ENCODE results near the gene PSMC3IP.
"Not testable (repeated sequence)": the region's sequence is repeated elsewhere in the genome, so short reads cannot be mapped to it uniquely, and the experiment has no call there.

The PSMC3IP gene

GRCh38 chr17:42553161-42553818 is 24.2 kb downstream of the PSMC3IP start:
- H3K27ac Mint-ChIP-seq, result peak overlapping the region in 2 of 3 experiments; percentile 61 to 96
- H3K27me3 Mint-ChIP-seq (ENCODE audit: low read depth), result peaks cover 7% of the 10 kb centered on the region
- H3K9me3 Mint-ChIP-seq, result no peaks in the 10 kb centered on the region
- H3K4me3 Mint-ChIP-seq, result peak overlapping the region; percentile 94 to 97 (median 96)
- peaks cover 26% of the 10 kb centered on the region for H3K4me1 Mint-ChIP-seq
- no peak for TF ChIP-seq CTCF (IDR thresholded peaks at IDR 0.05; ENCODE audit: unreplicated experiment in 3 of 3)
- no peaks in the 10 kb centered on the region for H3K36me3 Mint-ChIP-seq (ENCODE audit: low read depth)

GRCh38 chr17:42552736-42553135 is 24.8 kb downstream of the PSMC3IP start, which contains the start of gene HSD17B1:
Gene HSD17B1 (plus strand): TSS chr17:42552923. CDS start chr17:42552934, 11 bp downstream.
- not testable (repeated sequence) for H3K36me3 Mint-ChIP-seq (ENCODE audit: low read depth); H3K27me3 Mint-ChIP-seq (ENCODE audit: low read depth); H3K9me3 Mint-ChIP-seq
- H3K4me1 Mint-ChIP-seq, result peaks cover 26% of the 10 kb centered on the region
- H3K27ac Mint-ChIP-seq, result peak within 1 kb of the TSS in 2 of 3 experiments; percentile 61 to 96
- peak within 1 kb of the TSS; percentile 94 to 97 (median 96) for H3K4me3 Mint-ChIP-seq

DNA sequence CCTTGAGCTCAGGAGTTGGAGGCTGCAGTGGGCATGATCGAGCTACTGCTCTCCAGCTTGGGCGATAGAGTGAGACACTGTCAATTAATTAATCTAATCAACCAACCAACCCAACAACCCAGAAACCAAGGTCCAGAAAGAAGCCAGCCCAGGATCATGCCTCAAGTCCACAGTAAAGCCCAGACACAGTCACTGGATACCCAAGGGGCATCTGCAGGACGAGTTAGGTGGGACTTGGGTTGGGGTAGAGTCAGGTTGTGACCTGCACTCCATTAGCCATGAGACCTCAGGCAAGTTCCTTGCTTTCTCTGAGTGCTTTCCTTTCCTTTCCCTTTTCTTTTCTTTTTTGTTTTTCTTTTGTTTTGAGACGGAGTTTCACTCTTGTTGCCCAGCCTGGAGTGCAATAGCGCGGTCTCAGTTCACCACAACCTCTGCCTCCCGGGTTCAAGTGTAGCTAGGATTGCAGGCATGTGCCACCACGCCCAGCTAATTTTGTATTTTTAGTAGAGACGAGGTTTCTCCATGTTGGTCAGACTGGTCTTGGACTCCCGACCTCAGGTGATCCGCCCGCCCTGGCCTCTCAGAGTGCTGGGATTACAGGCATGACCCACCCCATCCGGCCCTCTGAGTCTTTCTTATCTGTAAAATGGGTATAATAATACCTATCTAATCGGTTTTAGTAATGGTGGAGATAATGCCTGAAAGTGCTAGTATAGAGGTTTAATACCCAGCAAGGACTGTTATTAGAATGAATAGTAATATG is 28.4 kb downstream of the PSMC3IP start:
- H3K4me3 Mint-ChIP-seq, result peak overlapping the region; percentile 68 to 70 (median 69)
- H3K27me3 Mint-ChIP-seq (ENCODE audit: low read depth), result peaks cover 13% of the 10 kb centered on the region
- peaks cover 3% of the 10 kb centered on the region for H3K36me3 Mint-ChIP-seq (ENCODE audit: low read depth)
- TF ChIP-seq CTCF (IDR thresholded peaks at IDR 0.05; ENCODE audit: unreplicated experiment in 3 of 3), result no peak
- H3K9me3 Mint-ChIP-seq, result no peaks in the 10 kb centered on the region
- no peak overlapping the region for H3K27ac Mint-ChIP-seq
- H3K4me1 Mint-ChIP-seq, result peaks cover 9% of the 10 kb centered on the region

DNA sequence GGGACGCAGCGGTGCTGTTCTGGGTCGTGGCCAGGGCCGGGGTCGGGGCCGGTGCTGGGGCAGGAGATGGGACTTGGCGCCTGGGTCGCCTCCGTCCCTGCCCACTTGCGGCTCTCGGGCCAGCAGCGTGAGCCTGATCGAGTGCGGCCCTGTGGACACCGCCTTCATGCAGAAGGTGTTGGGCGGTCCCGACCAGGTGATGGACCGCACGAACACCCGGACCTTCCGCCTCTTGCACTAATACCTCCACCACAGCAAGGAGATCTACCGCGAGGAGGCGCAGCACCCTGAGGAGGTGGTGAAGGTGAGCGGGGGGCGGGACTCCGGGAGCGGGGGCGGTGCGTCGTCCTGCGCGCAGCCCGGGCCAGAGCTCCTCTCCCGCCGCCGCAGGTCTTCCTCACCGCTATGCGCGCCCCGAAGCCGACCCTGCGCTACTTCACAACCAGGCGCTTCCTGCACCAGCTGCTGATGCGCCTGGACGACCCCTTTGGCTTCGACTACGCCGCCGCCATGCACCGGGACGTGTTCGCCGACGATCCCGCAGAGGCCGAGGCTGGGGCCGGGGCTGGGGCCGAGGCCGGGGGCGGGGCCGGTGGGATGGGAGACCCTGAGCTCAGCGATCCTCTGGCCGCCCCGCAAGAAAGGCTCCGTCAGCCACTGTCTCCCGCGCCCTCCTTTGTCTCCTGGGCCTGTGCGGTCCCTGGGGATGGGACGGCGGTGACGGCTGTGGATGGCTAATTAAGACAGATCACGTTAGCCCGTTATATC is 29.3 kb downstream of the PSMC3IP start:
- H3K4me3 Mint-ChIP-seq, result peak overlapping the region; percentile 68 to 70 (median 69)
- H3K9me3 Mint-ChIP-seq, result no peaks in the 10 kb centered on the region
- no peak overlapping the region for H3K27ac Mint-ChIP-seq
- peak; percentile 40 to 58 (median 42) for TF ChIP-seq CTCF (IDR thresholded peaks at IDR 0.05; ENCODE audit: unreplicated experiment in 3 of 3)
- peaks cover 3% of the 10 kb centered on the region for H3K36me3 Mint-ChIP-seq (ENCODE audit: low read depth)
- peaks cover 13% of the 10 kb centered on the region for H3K27me3 Mint-ChIP-seq (ENCODE audit: low read depth)
- peaks cover 9% of the 10 kb centered on the region for H3K4me1 Mint-ChIP-seq

DNA sequence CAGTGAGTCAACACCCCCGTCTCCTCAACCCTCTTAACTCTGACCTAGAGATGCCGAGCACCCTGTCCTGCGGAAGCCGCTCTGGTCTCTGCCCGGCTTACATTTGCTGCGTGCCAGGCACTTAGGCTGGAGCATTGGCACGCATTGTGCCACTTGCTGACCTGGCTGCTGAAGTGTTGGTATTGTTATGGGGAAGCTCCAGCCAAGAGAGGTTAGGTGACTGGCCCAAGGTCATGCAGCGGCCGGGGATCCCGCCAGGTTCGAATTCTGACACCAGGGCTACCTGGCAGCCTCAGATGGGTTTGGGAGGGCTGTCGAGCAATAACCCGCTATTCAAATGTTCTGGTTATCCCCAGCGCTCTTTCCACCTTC is 29.8 kb downstream of the PSMC3IP start:
- Mint-ChIP-seq H3K27me3 (ENCODE audit: low read depth) (peaks cover 13% of the 10 kb centered on the region), H3K36me3 (ENCODE audit: low read depth) (peaks cover 3% of the 10 kb centered on the region), H3K4me1 (peaks cover 9% of the 10 kb centered on the region), H3K9me3 (no peaks in the 10 kb centered on the region), H3K4me3 (peak overlapping the region in 2 of 3 experiments; percentile 39 to 42), H3K27ac (no peak overlapping the region)
- TF ChIP-seq CTCF (IDR thresholded peaks at IDR 0.05; ENCODE audit: unreplicated experiment in 3 of 3), result no peak

DNA sequence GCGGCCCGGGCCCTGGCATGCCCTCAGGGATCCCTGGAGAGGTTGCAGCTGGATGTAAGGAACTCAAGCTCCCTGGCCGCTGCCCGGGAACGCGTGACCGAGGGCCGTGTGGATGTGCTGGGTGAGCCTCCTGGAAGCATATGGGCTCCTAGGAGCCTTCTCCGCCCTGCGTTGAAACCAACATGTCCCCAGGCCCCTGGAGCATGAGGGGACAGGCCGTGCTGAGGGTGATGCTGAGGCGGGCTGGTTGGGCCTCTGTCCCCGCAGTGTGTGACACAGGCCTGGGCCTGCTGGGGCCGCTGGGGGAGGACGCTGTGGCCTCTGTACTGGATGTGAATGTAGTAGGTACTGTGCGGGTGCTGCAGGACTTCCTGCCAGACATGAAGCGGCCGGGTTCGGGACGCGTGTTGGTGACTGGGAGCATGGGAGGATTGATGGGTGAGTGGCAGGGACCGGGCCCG is 30.5 kb downstream of the PSMC3IP start:
- Mint-ChIP-seq H3K4me1 (peaks cover 9% of the 10 kb centered on the region), H3K4me3 (peak overlapping the region in 2 of 3 experiments; percentile 52 to 58), H3K27me3 (ENCODE audit: low read depth) (peaks cover 13% of the 10 kb centered on the region), H3K27ac (no peak overlapping the region), H3K9me3 (no peaks in the 10 kb centered on the region), H3K36me3 (ENCODE audit: low read depth) (peaks cover 3% of the 10 kb centered on the region)
- no peak for TF ChIP-seq CTCF (IDR thresholded peaks at IDR 0.05; ENCODE audit: unreplicated experiment in 3 of 3)

- H3K27ac Mint-ChIP-seq; H3K4me1 Mint-ChIP-seq; H3K9me3 Mint-ChIP-seq; H3K4me3 Mint-ChIP-seq; H3K36me3 Mint-ChIP-seq (ENCODE audit: low read depth): not testable (repeated sequence)
- peaks cover 13% of the 10 kb centered on the region for H3K27me3 Mint-ChIP-seq (ENCODE audit: low read depth)
Measured at GRCh38 chr17:42545755-42546505, 31.6 kb downstream of the PSMC3IP start.

Measured in nephron (organoid).